Loucy (cell line): ENCODE measurements around the gene SMYD2.

Source experiments
- H2AFZ ChIP-seq: fragments of 200-600 bp; sonication (generic); 2 replicates; pipeline ENCODE4 v1.6.0; 2016; ENCODE audit warnings: antibody characterized with exemption, mild to moderate bottlenecking, low read length, moderate library complexity
- H3F3A ChIP-seq: fragments of 200-600 bp; 2 replicates; pipeline ENCODE4 v1.6.0; 2016; ENCODE audit warnings: antibody characterized with exemption, low read depth, mild to moderate bottlenecking
- H3K27me3 ChIP-seq: fragments of 200-600 bp; sonication (generic); 2 replicates; pipeline ENCODE4 v1.6.1; 2014; ENCODE audit warnings: low read length, mild to moderate bottlenecking; ENCODE audit not compliant: insufficient read depth, poor library complexity, severe bottlenecking
- H3K36me3 ChIP-seq: fragments of 200-600 bp; sonication (generic); 2 replicates; pipeline ENCODE4 v1.6.1; 2016; ENCODE audit warnings: low read length; ENCODE audit not compliant: insufficient read depth
- H3K4me1 ChIP-seq: fragments of 200-600 bp; sonication (generic); 2 replicates; pipeline ENCODE4 v1.5.1; 2014; ENCODE audit warnings: low read length, mild to moderate bottlenecking; ENCODE audit not compliant: insufficient read depth, poor library complexity, severe bottlenecking
- H3K4me2 ChIP-seq: fragments of 200-600 bp; sonication (generic); 2 replicates; pipeline ENCODE4 v1.6.0; 2014; ENCODE audit warnings: antibody characterized with exemption, low read length, low read depth, mild to moderate bottlenecking; ENCODE audit not compliant: poor library complexity, severe bottlenecking
- H3K4me3 ChIP-seq: fragments of 200-600 bp; sonication (generic); 2 replicates; pipeline ENCODE4 v1.5.1; 2014; ENCODE audit warnings: low read length, mild to moderate bottlenecking, mixed read lengths; ENCODE audit not compliant: poor library complexity, severe bottlenecking
- H3K79me2 ChIP-seq: fragments of 200-600 bp; sonication (generic); 2 replicates; pipeline ENCODE4 v1.6.1; 2014; ENCODE audit warnings: low read length; ENCODE audit not compliant: insufficient read depth
- H3K9ac ChIP-seq: fragments of 200-600 bp; sonication (generic); 2 replicates; pipeline ENCODE4 v1.6.0; 2014; ENCODE audit warnings: mild to moderate bottlenecking, low read depth, low read length, moderate library complexity; ENCODE audit not compliant: poor library complexity, severe bottlenecking
- H3K9me2 ChIP-seq: fragments of 200-600 bp; sonication (generic); replicated peaks from 2 replicates; pipeline ENCODE4 v1.6.1; 2016; ENCODE audit warnings: low read depth, low read length, mixed read lengths
- H3K9me3 ChIP-seq: fragments of 200-600 bp; sonication (generic); 2 replicates; pipeline ENCODE4 v1.6.1; 2014; ENCODE audit warnings: mild to moderate bottlenecking, antibody characterized with exemption, low read length, low read depth; ENCODE audit not compliant: insufficient read depth
- H4K20me1 ChIP-seq: fragments of 200-600 bp; sonication (generic); 2 replicates; pipeline ENCODE4 v1.6.0; 2014; ENCODE audit warnings: antibody characterized with exemption, low read length, mild to moderate bottlenecking; ENCODE audit not compliant: insufficient read depth, poor library complexity, severe bottlenecking
- CTCF ChIP-seq: fragments of 200-600 bp; sonication (generic); conservative IDR thresholded peaks from 2 replicates; pipeline ENCODE4 v1.5.1; 2014; ENCODE audit warnings: mild to moderate bottlenecking, antibody characterized with exemption, low read length
- EZH2phosphoT487 ChIP-seq: fragments of 200-600 bp; IDR thresholded peaks from 2 replicates; pipeline ENCODE4 v1.6.1; 2018; ENCODE audit warnings: antibody characterized with exemption, mild to moderate bottlenecking, moderate library complexity, borderline replicate concordance

SMYD2 gene

DNA sequence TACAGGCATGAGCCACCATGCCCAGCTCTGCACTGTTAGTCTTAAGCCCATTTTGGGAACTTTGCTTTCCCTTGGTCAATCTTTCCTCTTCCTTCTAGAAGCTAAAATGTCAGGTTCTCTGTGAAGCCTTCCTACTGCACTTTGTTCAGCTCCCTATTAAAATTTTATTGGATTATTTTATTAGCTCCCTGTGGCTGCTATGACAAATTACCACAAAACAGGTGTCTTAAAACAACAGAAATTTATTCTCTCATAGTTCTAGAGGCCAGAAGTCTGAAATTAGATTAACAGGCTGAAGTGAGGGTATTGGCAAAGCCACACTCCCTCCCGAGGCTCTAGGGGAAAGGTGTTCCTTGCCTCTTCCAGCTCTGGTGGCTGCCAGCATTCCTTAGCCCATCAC is 4.2 kb upstream of the SMYD2 start:
- no peak overlapping the region for H2AFZ ChIP-seq
- peaks cover 16% of the 10 kb centered on the region for H3K79me2 ChIP-seq
- no peaks in the 10 kb centered on the region for H3K9me2 ChIP-seq
- H3K36me3 ChIP-seq, result no peaks in the 10 kb centered on the region
- H3K4me1 ChIP-seq, result peaks cover 48% of the 10 kb centered on the region
- TF ChIP-seq CTCF (no peak), EZH2phosphoT487 (no peak)
- peak overlapping the region; percentile 13 for H3K4me3 ChIP-seq
- H3F3A ChIP-seq, result peaks cover 17% of the 10 kb centered on the region
- H3K9ac ChIP-seq, result no peak overlapping the region
- no peaks in the 10 kb centered on the region for H3K27me3 ChIP-seq
- no peaks in the 10 kb centered on the region for H4K20me1 ChIP-seq
- no peaks in the 10 kb centered on the region for H3K9me3 ChIP-seq
- H3K4me2 ChIP-seq, result peak overlapping the region; percentile 10

DNA sequence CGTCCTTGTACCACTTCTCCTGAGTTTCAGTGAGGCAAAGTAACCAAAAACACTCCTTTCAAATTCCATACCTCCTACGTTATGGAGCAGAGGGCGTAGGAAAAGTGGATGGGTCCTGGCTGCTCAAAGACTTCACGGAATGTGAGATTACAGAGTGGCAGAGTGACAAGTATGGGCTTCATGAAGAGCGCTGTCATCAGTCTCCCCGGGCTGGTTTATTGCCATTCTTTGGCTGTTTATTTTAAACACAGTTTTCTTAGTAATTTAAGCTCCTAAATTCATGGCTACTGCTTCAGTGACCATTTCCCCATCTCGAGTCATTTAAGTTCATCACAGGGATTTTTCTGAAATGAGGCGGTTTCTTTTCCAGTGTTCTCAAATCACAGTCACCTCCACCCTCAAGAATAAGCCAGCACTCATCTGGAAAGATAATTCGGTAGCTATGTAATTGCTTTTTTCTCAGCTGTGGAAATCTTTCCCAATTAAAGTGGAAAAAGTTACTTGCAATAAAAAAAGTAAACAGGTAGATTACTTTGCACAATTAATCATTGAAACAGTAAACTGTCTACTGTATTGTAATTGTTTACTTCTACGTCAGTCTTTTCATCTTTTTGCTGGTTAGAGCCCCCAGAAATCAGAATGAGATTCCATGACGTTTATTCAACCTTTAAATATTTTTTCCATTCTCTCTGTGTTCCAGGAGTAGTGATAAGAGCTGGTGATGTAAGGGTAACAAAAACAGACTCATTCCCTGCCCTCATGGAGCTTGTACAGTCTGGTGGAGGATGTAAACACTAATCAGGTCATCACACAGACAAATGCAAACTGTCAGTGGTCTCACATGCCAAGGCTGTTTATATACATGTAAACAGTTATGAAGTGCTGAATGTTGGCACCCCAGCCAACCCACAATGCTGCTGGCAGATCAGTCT is 3.0 kb upstream of the SMYD2 start:
- H3K27me3 ChIP-seq, result no peaks in the 10 kb centered on the region
- H3K9me2 ChIP-seq, result no peaks in the 10 kb centered on the region
- TF ChIP-seq EZH2phosphoT487, result no peak
- TF ChIP-seq CTCF, result no peak
- no peak overlapping the region for H3K9ac ChIP-seq
- no peak overlapping the region for H2AFZ ChIP-seq
- H3K4me3 ChIP-seq, result no peak overlapping the region
- peaks cover 17% of the 10 kb centered on the region for H3F3A ChIP-seq
- H4K20me1 ChIP-seq, result no peaks in the 10 kb centered on the region
- H3K79me2 ChIP-seq, result peaks cover 28% of the 10 kb centered on the region
- no peaks in the 10 kb centered on the region for H3K36me3 ChIP-seq
- peak overlapping the region; percentile 87 for H3K4me2 ChIP-seq
- H3K4me1 ChIP-seq, result peaks cover 47% of the 10 kb centered on the region
- H3K9me3 ChIP-seq, result no peaks in the 10 kb centered on the region

GRCh38 chr1:214280386-214281020 is 456 bp upstream of the SMYD2 start:
- H3K4me2 ChIP-seq, result peak overlapping the region; percentile 87
- H3K9me3 ChIP-seq, result no peaks in the 10 kb centered on the region
- H2AFZ ChIP-seq, result peak overlapping the region; percentile 55
- peaks cover 67% of the 10 kb centered on the region for H3K4me1 ChIP-seq
- no peaks in the 10 kb centered on the region for H4K20me1 ChIP-seq
- H3K79me2 ChIP-seq, result peaks cover 53% of the 10 kb centered on the region
- no peaks in the 10 kb centered on the region for H3K36me3 ChIP-seq
- no peaks in the 10 kb centered on the region for H3K9me2 ChIP-seq
- H3K27me3 ChIP-seq, result no peaks in the 10 kb centered on the region
- H3F3A ChIP-seq, result peaks cover 17% of the 10 kb centered on the region
- TF ChIP-seq CTCF, result no peak
- no peak for TF ChIP-seq EZH2phosphoT487
- H3K9ac ChIP-seq, result peak overlapping the region; percentile 88
- H3K4me3 ChIP-seq, result peak overlapping the region; percentile 94
